Testis (tissue), 3 donors: ENCODE results near the gene CCRL2. TPM values are rescaled to one million over a fixed set of nuclear protein-coding genes. Genes with fewer than 3 reads are reported as not detected.
"Not testable (repeated sequence)": the region's sequence is repeated elsewhere in the genome, so short reads cannot be mapped to it uniquely, and the experiment has no call there.

Source experiments
- DNase-seq: peaks from one replicate; pipeline ENCODE4 v3.0.0-alpha.2; 2019
- H3K27ac ChIP-seq, 2 donors: fragments of 200-600 bp; sonication (generic); one replicate each; pipeline ENCODE4 v1.5.1; 2019
- H3K27me3 ChIP-seq: fragments of 200-600 bp; sonication (generic); one replicate; pipeline ENCODE4 v1.5.1; 2019
- H3K36me3 ChIP-seq: fragments of 200-600 bp; sonication (generic); one replicate; pipeline ENCODE4 v1.5.1; 2017; ENCODE audit warnings: low read depth; ENCODE audit errors: missing control alignments
- H3K4me1 ChIP-seq: fragments of 200-600 bp; sonication (generic); one replicate; pipeline ENCODE4 v1.5.1; 2019
- H3K4me3 ChIP-seq, 2 donors: fragments of 200-600 bp; sonication (generic); one replicate each; pipeline ENCODE4 v1.5.1; 2017 to 2019
- H3K9me3 ChIP-seq: fragments of 200-600 bp; sonication (generic); one replicate; pipeline ENCODE4 v1.5.1; 2017
- POLR2A ChIP-seq: fragments of 450-650 bp; IDR thresholded peaks from one replicate; pipeline ENCODE4 v1.6.1; 2017; ENCODE audit warnings: antibody characterized with exemption, mild to moderate bottlenecking, moderate library complexity
- WGBS, 2 donors: methylation state at CpG; one replicate each; pipeline ENCODE4 v1.1.5; 2018; 5-methylcytosine and 5-hydroxymethylcytosine counted together
- intact Hi-C: fragments of 100-400 bp; cut with DNase I; formaldehyde crosslinking; loops from one replicate; pipeline ENCODE4 v1.15.1; 2023; ENCODE audit warnings: low total_unique reads
- polyA plus RNA-seq: library from polyadenylated mRNA; stranded (reverse); fragments of 350-450 nt; fragmentation: Illumina TruSeq; extraction: RNeasy Lipid Tissue Mini Kit (QIAGEN cat#74804); gene quantifications from one replicate; pipeline ENCODE4 v1.2.3, GENCODE V29; 2014; ENCODE audit warnings: low read depth, low replicate concordance; ENCODE audit not compliant: insufficient read depth
- total RNA-seq, 2 donors: library from RNA; depleted of rRNA; stranded (reverse); fragments of >200 nt; gene quantifications; one replicate each; pipeline ENCODE4 v1.2.3, GENCODE V29; 2016
- TF ChIP-seq, protein P1 (sequence below), 3 experiments: fragments of 450-650 bp in 2 of 3; fragments of 200-600 bp in 1 of 3; sonication (generic) in 1 of 3; IDR thresholded peaks; one replicate each; pipeline ENCODE4 v1.5.1; 2016 to 2019; ENCODE audit warnings: antibody characterized with exemption in 3 of 3, mild to moderate bottlenecking in 2 of 3, moderate library complexity in 1 of 3

The CCRL2 gene
- total and polyA plus RNA-seq, 3 donors from 2014 or later, result 0.31 to 1.2 (median 0.87) TPM

DNA sequence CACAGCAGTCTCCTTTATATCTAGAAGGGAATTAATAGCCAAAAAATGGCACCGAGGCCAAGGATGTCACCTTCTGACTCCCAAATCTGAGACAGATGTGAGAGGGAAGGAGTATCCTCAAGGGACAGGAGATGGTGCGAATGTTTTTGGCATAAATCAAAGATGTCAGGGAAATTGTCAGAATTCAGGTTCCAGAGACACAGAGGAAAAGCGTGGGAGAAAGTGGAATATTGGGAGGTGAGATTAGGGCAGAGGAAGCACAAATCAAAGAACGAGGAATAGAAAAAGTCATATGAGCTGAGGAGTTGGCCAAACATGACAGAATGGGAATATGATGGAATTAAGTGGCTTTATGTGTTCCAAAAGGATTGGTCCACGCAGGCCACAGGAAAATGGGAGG lies 6.2 kb upstream of the CCRL2 start:
- Histone ChIP-seq H3K9me3 (no peaks in the 10 kb centered on the region), H3K36me3 (no peaks in the 10 kb centered on the region), H3K4me3 (no peak overlapping the region), H3K27me3 (no peaks in the 10 kb centered on the region), H3K27ac (no peak overlapping the region), H3K4me1 (peaks cover 1% of the 10 kb centered on the region)
- no peak for DNase-seq
- intact Hi-C loops, result no loop called here
- no peak for TF ChIP-seq POLR2A
- TF ChIP-seq, protein P1, sequence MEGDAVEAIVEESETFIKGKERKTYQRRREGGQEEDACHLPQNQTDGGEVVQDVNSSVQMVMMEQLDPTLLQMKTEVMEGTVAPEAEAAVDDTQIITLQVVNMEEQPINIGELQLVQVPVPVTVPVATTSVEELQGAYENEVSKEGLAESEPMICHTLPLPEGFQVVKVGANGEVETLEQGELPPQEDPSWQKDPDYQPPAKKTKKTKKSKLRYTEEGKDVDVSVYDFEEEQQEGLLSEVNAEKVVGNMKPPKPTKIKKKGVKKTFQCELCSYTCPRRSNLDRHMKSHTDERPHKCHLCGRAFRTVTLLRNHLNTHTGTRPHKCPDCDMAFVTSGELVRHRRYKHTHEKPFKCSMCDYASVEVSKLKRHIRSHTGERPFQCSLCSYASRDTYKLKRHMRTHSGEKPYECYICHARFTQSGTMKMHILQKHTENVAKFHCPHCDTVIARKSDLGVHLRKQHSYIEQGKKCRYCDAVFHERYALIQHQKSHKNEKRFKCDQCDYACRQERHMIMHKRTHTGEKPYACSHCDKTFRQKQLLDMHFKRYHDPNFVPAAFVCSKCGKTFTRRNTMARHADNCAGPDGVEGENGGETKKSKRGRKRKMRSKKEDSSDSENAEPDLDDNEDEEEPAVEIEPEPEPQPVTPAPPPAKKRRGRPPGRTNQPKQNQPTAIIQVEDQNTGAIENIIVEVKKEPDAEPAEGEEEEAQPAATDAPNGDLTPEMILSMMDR (IDR thresholded peaks at IDR 0.05), result no peak
- 66 to 77% methylated on average over 5 of the region's 5 CpGs for WGBS, 2 donors

- intact Hi-C loops, result no loop called here
- Histone ChIP-seq H3K36me3 (no peaks in the 10 kb centered on the region), H3K27ac (no peak overlapping the region), H3K27me3 (no peaks in the 10 kb centered on the region), H3K4me3 (no peak overlapping the region), H3K4me1 (no peaks in the 10 kb centered on the region), H3K9me3 (no peaks in the 10 kb centered on the region)
- no peak for DNase-seq
- TF ChIP-seq, protein P1 (IDR thresholded peaks at IDR 0.05), result no peak
- no peak for TF ChIP-seq POLR2A
- 89 to 91% methylated on average over 2 of the region's 2 CpGs for WGBS, 2 donors
Measured at GRCh38 chr3:46401579-46401978, 5.5 kb upstream of the CCRL2 start.

DNA sequence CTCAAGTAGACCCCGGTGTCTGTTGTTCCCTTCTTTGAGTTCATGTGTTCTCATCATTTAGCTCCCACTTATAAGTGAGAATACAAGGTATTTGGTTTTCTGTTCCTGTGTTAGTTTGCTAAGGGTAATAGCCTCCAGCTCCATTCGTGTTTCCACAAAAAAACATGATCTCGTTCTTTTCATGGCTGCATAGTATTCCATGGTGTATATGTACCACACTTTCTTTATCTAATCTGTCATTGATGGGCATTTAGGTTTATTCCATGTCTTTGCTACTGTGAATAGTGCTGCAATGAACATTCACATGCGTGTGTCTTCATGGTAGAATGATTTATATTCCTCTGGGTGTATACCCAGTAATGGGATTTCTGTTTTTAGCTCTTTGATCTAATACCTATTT lies 4.2 kb upstream of the CCRL2 start:
- H3K27me3 ChIP-seq, H3K4me3 ChIP-seq, H3K27ac ChIP-seq, H3K9me3 ChIP-seq, intact Hi-C loops, DNase-seq, H3K4me1 ChIP-seq, H3K36me3 ChIP-seq: not testable (repeated sequence)
- 97 to 98% methylated on average over 4 of the region's 4 CpGs for WGBS, 2 donors

DNA sequence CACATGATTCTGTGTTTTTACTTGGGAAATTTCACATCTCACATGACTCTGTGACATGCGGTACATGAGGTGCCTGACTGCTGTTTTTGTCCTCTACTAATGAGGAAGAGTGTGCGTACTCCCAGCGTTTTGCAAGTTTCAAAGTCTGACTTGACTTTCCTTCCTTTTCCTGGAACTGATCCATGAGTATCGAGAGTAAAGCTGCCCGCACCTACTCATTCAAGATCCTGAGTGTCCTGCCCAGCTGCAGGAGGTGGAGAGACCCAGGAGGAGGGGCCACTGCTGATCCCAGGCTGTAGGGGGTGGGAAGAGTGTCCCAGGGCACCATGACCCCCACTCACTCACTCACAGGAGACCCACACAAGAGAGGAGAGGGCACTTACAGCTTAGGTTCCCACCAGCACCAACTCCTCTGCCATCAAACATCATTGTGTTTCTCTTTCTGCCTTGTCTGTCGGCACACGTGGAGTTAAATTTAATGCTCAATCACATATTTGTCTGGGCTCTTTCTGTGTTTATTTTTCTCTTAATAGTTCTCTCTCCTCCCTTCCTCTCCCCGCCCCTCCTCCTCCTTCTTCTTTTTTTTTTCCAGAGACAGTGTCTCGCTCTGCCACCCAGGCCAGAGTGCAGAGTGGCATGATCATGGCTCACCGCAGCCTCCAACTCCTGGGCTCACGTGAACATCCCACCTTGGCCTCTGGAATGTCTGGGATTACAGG lies 1.6 kb upstream of the CCRL2 start:
- WGBS, 2 donors, result 44 to 46% methylated on average over 11 of the region's 11 CpGs
- Histone ChIP-seq H3K9me3 (no peaks in the 10 kb centered on the region), H3K4me1 (no peaks in the 10 kb centered on the region), H3K36me3 (no peaks in the 10 kb centered on the region), H3K27me3 (no peaks in the 10 kb centered on the region), H3K4me3 (no peak overlapping the region), H3K27ac (peak overlapping the region in 1 of 2 donors; percentile 74)
- DNase-seq, result peak; percentile 36
- TF ChIP-seq, protein P1 (IDR thresholded peaks at IDR 0.05), result no peak
- TF ChIP-seq POLR2A, result no peak
- intact Hi-C loops, result no loop called here

DNA sequence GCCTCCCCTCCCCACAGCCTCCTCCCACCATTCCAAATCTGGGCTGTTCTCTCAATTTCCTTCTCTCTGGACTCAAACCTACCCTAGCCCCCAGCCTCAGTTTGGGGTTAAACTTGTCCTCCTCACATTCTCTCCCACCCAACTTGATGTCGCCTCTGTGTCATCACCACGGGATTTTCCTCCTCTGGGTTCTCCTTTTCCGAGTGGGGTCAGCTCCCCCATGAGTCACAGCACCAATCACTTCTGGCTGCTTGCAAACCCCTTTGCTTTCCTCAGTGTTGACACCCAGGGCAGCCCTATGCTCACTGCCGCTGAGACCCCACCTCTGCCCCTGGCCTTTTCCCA lies 644 bp upstream of the CCRL2 start:
- no peak overlapping the region for H3K4me3 ChIP-seq
- peak; percentile 24 for DNase-seq
- intact Hi-C loops, result no loop called here
- H3K36me3 ChIP-seq, result no peaks in the 10 kb centered on the region
- no peaks in the 10 kb centered on the region for H3K9me3 ChIP-seq
- H3K27ac ChIP-seq, result peak overlapping the region; percentile 53 to 74
- no peaks in the 10 kb centered on the region for H3K27me3 ChIP-seq
- no peak for TF ChIP-seq POLR2A
- TF ChIP-seq, protein P1 (IDR thresholded peaks at IDR 0.05), result no peak
- WGBS, 2 donors, result 69 to 78% methylated on average over 4 of the region's 4 CpGs
- H3K4me1 ChIP-seq, result no peaks in the 10 kb centered on the region
